ENCODE results near the gene PMPCA. TPM values are rescaled to one million over a fixed set of nuclear protein-coding genes. Genes with fewer than 3 reads are reported as not detected.

The PMPCA gene
- total and polyA plus RNA-seq, 2 of the 8 experiments (the other 6 are each of a cell fraction or from before 2014, with no cell fraction given): 60.0 to 88.2 TPM

GRCh38 chr9:136381966-136382513 lies 28.4 kb upstream of the PMPCA start (continued):
- TF ChIP-seq CHD7 (IDR thresholded peaks at IDR 0.05; ENCODE audit: insufficient replicate concordance, low read length) (no peak), NANOG (IDR thresholded peaks at IDR 0.05; ENCODE audit: insufficient read depth, low read depth, low read length, poor library complexity, severe bottlenecking) (no peak), TAF7 (optimal IDR thresholded peaks at IDR 0.05; ENCODE audit: borderline replicate concordance, low read depth, low read length) (no peak), POLR2AphosphoS5 (IDR thresholded peaks at IDR 0.05; ENCODE audit: low read depth, low read length) (no peak), JUN (IDR thresholded peaks at IDR 0.05; ENCODE audit: low read depth, low read length) (no peak), CEBPB (IDR thresholded peaks at IDR 0.05; ENCODE audit: low read depth, low read length) (no peak), CBX5 (IDR thresholded peaks at IDR 0.05; ENCODE audit: low read depth, low read length) (no peak), HDAC2 (IDR thresholded peaks at IDR 0.05; ENCODE audit: borderline replicate concordance in 1 of 2, low read depth in 2 of 2, low read length in 2 of 2) (no peak), SAP30 (IDR thresholded peaks at IDR 0.05; ENCODE audit: insufficient read depth, insufficient replicate concordance, low read length) (no peak)

Measured in H1 (cell line).